VCaP (cell line): ENCODE data around the gene CXCR4.

ENCODE experiments used
- H3K27ac ChIP-seq: fragments of 450-650 bp; 2 replicates; pipeline ENCODE4 v1.5.1; 2017
- CTCF ChIP-seq: fragments of 450-650 bp; conservative IDR thresholded peaks from 2 replicates; pipeline ENCODE4 v1.5.1; 2017; ENCODE audit warnings: mild to moderate bottlenecking, moderate library complexity

The CXCR4 gene

GRCh38 chr2:136069773-136070172, 48.2 kb downstream of the CXCR4 start:
- H3K27ac ChIP-seq = no peak overlapping the region
- TF ChIP-seq CTCF = no peak

- TF ChIP-seq CTCF = no peak
- no peak overlapping the region for H3K27ac ChIP-seq
Observed at GRCh38 chr2:136068581-136069227, 49.2 kb downstream of the CXCR4 start.

GRCh38 chr2:136067897-136068580, 49.9 kb downstream of the CXCR4 start:
- no peak for TF ChIP-seq CTCF
- H3K27ac ChIP-seq = no peak overlapping the region

- no peak overlapping the region for H3K27ac ChIP-seq
- TF ChIP-seq CTCF = no peak
Observed at GRCh38 chr2:136067459-136067858, 50.5 kb downstream of the CXCR4 start.

GRCh38 chr2:136065907-136066306, 52.0 kb downstream of the CXCR4 start:
- H3K27ac ChIP-seq = no peak overlapping the region
- TF ChIP-seq CTCF = no peak

- no peak overlapping the region for H3K27ac ChIP-seq
- TF ChIP-seq CTCF = no peak
Observed at GRCh38 chr2:136065384-136065783, 52.6 kb downstream of the CXCR4 start.
